Coronary artery (tissue), 2 donors: Measurements from ENCODE around the gene PHLDB3.
"Not testable (repeated sequence)": the region's sequence is repeated elsewhere in the genome, so short reads cannot be mapped to it uniquely, and the experiment has no call there.

Source experiments
- DNase-seq: peaks from one replicate; pipeline ENCODE4 v3.0.0-alpha.2; 2017; ENCODE audit warnings: low spot score
- H3K27ac ChIP-seq, 2 donors: fragments of 200-600 bp; sonication (generic); one replicate each; pipeline ENCODE4 v1.5.1; 2016 to 2019
- H3K4me3 ChIP-seq: fragments of 200-600 bp; sonication (generic); 2 replicates; pipeline ENCODE4 v1.5.1; 2016; ENCODE audit warnings: mild to moderate bottlenecking, moderate library complexity
- TF ChIP-seq, protein P1 (sequence below): fragments of 200-600 bp; sonication (generic); IDR thresholded peaks from one replicate; pipeline ENCODE4 v1.5.1; 2019; ENCODE audit warnings: antibody characterized with exemption

Gene PHLDB3

DNA sequence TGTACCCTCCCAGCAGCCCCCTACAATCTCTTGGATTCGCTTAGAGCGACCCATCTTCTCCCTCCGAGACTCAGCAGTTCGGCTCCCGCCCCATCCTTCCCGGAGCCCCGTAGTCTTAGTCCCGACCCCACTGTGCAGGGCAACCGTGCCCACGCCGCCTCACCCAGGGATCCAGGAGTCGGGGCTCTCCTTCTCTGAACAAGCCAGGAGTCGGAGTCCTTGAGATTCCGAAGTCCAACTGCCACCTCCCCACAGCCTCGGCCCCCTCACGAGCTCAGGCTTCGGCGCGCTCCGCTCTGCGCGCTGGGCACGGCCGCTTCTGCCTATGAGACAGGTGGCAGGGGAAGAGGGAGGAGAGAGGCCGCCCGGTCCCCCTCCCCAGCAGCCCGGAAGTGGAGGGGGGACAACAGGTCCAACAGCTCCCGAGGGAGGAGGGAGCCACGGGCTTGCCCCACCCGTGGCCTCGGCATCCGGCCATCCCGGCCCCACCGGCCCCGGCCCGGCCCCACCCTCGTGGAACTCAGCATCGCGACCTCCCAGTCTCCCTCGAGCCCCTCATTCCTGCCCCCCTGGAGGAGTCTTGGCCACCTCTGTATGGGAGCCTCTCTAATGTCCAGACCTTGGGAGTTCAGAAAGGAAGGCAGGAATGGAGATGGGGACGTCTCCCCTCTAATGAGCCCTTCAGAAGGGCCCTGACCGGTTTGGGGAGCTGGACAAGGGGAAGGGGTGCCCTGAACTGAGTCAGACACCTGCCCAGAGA, at the start of gene PHLDB3:
TSS of gene PHLDB3 (minus strand) at position 321 of the 760 bp plus-strand sequence. CDS start 628 bp downstream, outside the sequence.
- TF ChIP-seq, protein P1, sequence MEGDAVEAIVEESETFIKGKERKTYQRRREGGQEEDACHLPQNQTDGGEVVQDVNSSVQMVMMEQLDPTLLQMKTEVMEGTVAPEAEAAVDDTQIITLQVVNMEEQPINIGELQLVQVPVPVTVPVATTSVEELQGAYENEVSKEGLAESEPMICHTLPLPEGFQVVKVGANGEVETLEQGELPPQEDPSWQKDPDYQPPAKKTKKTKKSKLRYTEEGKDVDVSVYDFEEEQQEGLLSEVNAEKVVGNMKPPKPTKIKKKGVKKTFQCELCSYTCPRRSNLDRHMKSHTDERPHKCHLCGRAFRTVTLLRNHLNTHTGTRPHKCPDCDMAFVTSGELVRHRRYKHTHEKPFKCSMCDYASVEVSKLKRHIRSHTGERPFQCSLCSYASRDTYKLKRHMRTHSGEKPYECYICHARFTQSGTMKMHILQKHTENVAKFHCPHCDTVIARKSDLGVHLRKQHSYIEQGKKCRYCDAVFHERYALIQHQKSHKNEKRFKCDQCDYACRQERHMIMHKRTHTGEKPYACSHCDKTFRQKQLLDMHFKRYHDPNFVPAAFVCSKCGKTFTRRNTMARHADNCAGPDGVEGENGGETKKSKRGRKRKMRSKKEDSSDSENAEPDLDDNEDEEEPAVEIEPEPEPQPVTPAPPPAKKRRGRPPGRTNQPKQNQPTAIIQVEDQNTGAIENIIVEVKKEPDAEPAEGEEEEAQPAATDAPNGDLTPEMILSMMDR, result no peak
- peak; percentile 80 for DNase-seq
- peak within 1 kb of the TSS; percentile 90 to 91 for H3K27ac ChIP-seq

GRCh38 chr19:43553656-43554055, 49.1 kb upstream of the PHLDB3 start:
- TF ChIP-seq, protein P1, result no peak
- H3K27ac ChIP-seq, result no peak overlapping the region
- no peak overlapping the region for H3K4me3 ChIP-seq
- no peak for DNase-seq

More for the DNA sequence above, at the start of gene PHLDB3:
- H3K4me3 ChIP-seq, result peak within 1 kb of the TSS; percentile 71

- Histone ChIP-seq H3K27ac (no peak overlapping the region), H3K4me3 (no peak overlapping the region)
- DNase-seq, result no peak
- TF ChIP-seq, protein P1, result no peak
Observed at GRCh38 chr19:43552616-43553015, 48.1 kb upstream of the PHLDB3 start.

- no peak overlapping the region for H3K27ac ChIP-seq
- TF ChIP-seq, protein P1, result no peak
- no peak for DNase-seq
- no peak overlapping the region for H3K4me3 ChIP-seq
Observed at GRCh38 chr19:43552198-43552450, 47.6 kb upstream of the PHLDB3 start.

- DNase-seq, result no peak
- no peak overlapping the region for H3K4me3 ChIP-seq
- H3K27ac ChIP-seq, result no peak overlapping the region
- TF ChIP-seq, protein P1, result no peak
Observed at GRCh38 chr19:43551399-43552197, 47.1 kb upstream of the PHLDB3 start.

- no peak for DNase-seq
- TF ChIP-seq, protein P1, result no peak
- Histone ChIP-seq H3K4me3 (no peak overlapping the region), H3K27ac (no peak overlapping the region)
Observed at GRCh38 chr19:43548706-43549105, 44.2 kb upstream of the PHLDB3 start.

DNA sequence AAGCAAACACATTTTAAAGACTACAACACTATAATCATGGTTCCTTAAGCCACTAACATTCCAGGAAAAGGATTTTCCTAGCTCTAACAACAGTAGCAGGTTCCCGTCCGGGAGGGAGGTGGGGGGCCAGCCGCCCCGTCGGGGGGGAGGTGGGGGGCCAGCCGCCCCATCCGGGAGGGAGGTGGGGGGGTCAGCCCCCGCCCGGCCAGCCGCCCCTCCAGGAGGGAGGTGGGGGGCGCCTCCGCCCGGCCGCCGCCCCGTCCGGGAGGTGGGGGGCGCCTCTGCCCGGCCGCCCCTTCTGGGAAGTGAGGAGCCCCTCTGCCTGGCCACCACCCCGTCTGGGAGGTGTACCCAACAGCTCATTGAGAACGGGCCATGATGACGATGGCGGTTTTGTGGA, 43.4 kb upstream of the PHLDB3 start:
- not testable (repeated sequence) for DNase-seq, H3K4me3 ChIP-seq, H3K27ac ChIP-seq
